NCI-H82 treated with DMSO at 0.1 percent for 48 hours (cell line): ENCODE results near the gene SV2B.
"Not testable (repeated sequence)": the region's sequence is repeated elsewhere in the genome, so short reads cannot be mapped to it uniquely, and the experiment has no call there.

ENCODE experiments used
- DNase-seq: peaks from one replicate; lab custom pipeline; 2025; ENCODE audit not compliant: unreplicated experiment; lab: John Stamatoyannopoulos, UW

SV2B gene

DNA sequence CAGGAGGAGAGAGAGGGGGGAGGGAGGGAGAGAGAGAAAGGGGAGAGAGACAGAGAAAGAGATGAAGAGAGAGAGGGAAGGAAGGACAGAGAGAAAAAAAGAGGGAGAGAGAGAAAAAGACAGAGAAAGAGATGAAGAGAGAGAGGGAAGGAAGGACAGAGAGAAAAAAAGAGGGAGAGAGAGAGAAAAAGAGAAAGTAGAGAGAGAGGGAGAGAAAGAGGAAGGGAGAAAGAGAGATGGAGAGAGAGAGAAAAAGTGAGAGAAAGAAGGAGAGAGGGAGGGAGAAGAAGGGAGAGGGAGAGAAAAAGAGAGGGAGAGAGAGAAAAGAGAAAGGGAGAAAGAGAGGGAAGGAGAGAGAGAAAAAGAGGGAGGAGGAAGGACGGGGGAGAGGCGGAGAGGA is 204.2 kb downstream of the SV2B start:
- DNase-seq, result no peak

DNA sequence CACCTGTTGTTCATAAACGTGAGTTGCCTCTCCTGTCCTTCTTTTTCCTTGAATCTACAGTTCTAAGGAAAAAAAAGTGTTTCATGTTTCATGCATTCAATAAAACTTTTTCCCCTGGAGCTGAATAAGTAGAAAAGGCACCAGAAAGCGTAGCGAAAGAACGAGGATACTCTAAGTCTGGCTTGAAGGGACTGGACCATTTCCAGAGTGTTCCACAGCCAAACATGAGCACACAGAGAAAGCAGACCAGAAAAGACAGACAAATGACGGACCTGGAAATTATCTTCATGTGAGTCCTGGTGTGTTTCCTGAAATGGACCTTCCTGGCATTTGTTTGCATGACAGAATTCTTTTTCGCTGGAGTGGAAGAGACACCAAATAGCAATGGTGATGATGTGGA is 204.7 kb downstream of the SV2B start:
- DNase-seq, result no peak

DNA sequence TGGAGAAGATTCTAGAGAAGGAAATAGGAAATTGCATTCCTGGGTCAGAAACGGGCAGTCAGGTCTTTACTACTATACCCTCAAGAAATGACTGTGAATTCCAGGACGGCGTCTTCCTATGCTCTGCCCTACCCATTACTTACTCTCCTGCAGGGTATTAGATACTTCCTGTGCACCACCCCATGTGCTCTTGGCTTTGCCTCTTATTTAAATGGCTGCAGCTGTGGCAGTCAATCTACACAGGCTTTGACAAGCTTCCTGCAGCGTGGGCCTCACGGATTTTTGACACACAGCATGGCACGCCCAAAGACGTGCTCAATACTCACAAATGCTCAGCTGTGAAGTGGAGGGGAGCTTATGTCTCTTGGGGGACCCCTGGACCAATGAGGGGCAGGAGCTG is 206.1 kb downstream of the SV2B start:
- DNase-seq, result no peak

DNA sequence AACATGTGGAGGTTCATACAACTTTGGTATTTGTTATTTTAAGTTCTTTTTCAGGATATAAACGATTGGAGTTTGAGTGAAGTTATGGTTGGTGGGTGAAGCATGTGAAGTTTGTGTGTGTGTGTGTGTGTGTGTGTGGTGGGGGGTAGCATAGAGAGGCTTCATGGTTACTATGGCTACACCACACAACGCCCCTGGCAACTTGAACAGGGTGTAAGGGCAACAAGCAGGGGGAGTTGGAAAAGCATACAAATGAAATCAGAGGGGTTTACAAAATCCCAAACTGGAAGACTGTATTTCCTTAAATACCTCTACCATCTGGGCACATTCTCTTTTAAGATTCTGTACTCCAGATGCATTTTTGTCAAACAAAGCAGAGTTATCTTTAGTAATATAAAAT is 207.5 kb downstream of the SV2B start:
- DNase-seq, result no peak

DNA sequence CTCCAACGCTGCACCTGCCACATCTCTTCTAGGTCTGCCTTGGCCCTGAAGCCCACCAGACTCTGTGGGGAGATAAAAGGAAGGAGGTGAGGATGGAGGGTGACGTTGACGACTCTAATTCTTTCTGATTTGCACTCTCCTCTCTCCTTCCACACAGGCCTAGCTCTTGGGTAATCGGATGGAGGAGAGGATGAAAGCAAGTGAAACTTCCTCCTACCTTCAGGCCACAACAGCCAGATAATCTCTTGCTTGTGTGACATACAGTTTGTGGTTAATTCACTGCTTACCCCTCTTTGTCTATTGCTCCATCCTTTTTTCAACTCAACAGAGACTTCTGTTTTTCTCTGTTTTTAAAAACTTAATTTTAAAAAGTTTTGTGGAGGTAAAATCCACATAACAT is 208.1 kb downstream of the SV2B start:
- no peak for DNase-seq

DNA sequence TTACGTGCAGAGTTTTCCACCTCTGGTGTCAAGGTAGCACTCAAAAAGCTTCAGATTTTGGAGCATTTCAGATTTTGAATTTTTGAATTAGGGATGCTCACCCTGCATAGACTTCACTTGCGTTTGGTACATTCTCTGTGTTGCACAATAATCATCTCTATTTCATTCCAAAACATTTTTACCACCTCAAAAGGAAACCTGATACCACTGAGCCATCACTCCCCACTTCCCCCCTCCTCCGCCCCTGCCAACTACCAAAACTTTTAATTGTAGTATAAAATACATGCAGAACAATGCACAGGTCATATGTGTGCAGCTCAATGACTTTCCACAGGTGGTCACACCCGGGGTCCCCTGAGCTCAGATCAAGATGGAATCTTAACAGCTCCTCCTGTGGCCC is 208.8 kb downstream of the SV2B start:
- no peak for DNase-seq

DNA sequence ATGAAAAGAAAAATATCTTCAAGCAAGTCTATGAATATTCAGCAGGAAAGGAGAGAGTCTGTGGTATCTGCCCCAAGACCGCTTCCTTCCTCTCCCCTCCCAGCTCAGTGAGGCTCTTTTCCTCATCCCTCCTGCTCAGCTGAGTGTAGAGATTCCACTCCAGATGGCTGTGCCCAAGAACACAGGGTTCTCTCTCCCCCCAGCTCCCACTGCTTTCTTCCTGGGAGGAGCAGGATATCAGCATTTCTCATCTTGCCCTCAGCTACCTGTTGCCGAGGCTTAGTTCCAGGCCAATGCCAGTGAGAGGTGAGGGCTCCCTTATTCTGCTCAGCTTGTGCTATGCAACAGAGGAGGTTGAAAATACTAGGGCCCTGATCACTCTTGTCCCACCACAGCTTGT is 211.9 kb downstream of the SV2B start:
- no peak for DNase-seq

DNA sequence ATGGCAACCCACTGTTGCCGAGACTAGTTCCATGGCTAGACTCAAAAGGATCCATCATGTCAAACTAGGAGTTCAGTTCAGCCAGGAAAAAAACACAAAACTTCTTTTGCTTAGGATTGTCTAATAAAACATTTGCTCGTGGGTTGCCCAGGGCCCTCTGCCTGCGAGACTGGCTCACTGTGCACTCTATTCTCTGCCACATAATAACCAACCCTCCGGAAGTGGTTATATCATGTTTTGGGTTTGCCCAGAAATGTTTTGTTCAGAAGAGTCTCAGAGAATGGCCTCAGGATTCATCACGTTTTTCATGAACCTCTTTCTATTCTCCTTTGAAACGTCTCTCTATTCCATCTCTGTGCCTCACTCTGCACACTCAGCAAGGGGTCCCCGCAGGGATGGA is 216.1 kb downstream of the SV2B start:
- no peak for DNase-seq

DNA sequence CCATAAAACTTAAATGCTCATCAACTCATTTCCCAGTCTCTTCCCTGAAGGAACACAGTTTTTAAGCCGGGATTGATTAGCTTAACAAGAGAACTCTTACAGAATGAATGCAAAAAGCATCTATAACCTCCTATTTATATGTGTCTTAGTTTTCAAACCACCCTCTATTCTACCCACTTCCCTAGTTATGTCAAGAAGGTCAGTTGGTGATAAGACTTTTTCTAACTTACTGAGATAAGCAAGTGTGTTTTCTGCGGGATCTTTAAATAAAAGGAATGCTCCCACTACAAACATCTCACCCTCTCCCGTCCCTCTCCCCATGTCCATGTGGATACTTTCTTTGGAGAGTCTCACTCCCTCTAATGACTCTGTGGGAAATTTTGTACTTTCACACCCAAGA is 218.5 kb downstream of the SV2B start:
- no peak for DNase-seq

DNA sequence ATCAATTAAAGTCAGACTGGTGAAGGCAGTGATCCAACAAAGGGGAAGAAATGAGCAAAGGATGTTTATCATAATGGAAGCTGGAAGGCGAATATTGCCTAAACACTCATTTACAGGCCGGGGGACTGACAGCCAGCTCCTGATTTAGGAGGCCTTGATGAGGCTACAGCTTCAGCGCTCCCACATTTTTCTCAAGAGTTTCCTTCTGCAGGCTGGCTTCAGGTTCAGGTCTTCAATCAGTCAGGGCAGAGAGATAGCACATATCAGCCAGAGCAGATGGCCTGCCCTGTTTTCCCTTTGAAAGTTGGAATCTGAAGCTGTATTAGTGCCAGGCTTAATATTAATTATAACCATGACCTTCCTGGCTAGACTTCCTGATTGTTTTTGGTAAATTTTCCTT is 218.9 kb downstream of the SV2B start:
- no peak for DNase-seq

DNA sequence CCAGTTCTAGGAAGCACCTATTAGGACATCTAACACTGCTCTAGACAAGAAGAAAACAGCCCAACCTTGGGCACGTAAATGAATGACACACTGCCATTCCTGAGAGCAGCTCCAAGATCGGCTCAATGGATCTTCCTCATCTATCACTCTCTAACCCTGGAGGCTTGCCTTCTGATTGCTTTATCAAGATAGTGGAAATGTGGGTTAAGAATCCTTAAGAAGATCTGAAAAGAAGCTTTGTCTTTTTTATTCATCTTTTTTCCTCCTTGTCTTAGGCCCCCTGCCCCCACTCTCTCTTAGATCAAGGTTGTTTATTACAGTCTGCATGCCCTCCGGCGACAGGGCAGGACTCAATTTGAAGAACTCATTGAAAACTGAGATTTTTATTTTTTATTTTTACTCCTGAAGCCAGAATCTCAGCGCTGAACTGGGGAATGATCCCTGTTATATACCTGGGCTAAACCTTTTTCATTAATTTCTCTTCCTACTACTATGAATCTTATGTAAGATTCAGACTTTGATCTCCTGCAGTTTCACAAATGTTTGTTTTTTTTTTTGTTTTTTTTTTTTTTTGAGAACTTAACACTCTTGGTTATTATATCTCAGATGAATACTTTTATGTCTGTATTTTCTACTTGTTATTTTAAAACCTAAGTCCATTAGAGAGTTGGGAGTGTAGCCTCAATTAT is 219.5 kb downstream of the SV2B start:
- no peak for DNase-seq

DNA sequence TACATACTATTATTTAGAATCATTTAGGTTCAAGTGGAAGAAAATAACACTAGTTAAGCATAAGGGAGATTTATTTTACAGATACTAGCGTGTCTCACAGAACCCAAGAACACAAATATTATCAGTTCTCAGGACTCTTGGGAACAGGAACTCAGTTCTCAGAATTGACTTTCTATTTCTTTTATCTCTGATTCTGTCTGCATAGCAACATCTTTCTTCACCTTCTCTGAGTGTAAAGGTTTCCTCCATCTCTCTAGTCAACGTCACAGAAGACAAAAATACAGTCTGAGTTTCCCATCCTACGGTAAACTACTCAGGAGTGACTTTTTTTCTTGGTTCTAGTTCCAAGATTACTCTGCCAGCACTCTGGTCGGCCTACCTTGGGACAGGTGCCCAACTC is 220.0 kb downstream of the SV2B start:
- DNase-seq, result no peak

DNA sequence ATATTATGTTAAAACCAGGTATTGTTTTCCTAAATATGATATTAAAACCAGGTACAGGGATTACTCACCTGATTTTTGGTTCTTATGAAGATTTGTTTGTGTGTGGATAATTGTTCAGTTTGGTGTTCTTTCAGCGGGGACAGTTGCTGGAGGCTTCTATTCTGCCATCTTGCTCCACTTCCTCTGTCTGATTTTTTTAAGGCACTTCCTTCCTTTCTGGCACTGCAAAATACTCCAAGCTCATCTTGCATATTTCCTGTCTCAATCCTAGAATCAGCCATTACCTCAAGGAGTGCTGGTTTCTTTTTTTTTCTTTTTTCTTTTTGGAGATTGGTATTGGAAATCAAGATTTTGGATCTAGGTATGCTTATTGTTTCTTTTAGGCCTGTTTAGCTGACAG is 229.9 kb downstream of the SV2B start:
- no peak for DNase-seq

DNA sequence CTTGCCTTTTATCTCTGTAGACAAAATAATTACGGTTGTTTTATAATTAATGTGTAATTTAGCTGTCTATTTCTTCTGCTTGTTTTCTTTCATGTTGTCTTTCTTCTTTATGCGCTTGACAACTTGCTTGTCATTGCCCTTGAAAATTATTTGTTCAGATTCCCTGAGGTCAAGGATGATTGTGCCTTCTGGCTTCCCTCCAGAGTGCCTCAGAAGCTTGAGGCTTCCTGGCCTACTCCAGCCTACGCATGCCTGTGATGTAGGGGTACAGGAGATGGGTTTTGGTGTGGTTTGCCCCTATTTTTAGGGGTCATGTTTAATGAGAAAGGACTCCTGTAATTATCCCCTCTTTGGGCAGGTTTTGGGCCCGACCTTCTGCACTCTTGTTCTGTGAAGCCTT is 231.5 kb downstream of the SV2B start:
- DNase-seq, result no peak

DNA sequence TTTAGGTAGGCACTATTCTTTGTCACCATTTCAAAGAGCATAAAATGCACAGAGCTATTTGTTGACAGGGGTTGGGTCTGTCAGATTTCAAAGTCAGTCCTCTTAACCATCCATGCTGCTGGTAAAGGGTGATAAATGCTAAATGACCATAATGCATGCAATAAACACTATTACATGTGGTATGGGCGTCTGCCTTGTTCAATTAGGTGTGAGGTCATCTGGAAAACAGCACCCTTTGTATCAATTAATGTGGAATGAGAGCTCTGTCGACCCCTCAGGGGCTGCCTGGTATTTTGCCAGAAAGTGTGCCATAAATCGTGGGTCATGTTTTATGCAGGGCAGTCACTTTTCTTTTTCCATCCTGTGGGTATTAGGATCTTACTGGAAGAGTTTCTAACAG is 235.6 kb downstream of the SV2B start:
- no peak for DNase-seq

DNA sequence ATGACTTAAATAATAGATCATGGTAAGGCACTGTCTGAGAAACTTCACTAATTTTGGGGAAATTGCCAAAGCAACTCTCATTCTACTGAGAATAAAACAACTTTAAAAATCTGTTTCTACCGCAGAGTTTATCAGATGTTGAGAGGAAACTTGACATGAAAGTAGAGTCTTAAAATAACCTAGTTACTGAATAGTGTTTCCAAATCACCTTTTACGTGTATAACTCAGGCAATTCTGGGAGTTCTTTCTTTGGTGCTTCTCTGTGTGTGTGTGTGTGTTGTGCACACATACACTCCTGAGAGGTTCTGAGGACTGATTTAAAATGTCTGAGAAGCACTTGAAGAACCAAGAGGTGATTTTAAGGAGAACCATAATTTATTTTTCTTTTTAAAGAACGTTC is 236.6 kb downstream of the SV2B start:
- DNase-seq, result no peak

DNA sequence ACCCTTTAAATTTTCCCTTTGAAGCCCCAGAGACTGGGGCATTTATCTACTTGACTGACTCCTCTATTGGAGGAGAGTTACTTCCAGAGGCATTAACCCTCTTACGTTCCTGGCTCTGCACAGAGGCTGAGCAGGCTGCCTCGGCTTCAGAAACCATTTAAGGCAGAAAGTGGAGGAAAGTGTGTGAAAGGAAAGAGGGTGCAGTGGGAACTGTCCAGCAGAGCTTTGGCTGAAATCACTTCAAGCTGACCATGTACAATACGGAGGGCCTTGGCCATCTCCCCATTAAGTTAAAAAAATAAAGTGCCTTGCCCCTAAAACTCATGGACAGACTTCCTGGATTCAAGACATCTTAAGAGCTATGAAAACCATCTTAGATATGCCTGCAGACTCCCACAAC is 238.7 kb downstream of the SV2B start:
- DNase-seq, result no peak

DNA sequence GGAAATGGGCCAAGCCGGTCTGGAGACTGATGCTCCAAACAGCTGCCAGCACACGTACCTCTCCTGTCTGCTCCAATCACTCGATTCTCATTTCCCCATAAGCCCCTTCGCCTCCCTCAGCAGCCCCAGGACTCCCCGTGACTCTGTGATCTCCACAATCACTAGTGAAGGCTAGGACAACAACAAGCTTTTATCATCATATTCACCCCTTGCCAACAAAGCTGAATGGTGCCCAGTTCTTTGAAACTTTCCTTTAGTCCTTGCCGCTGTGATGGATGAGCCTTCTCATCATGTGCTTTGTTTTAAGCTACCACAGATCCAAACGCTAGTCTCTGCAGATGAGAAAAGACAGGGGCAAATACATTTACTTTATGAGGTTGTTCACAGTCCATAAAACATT is 242.0 kb downstream of the SV2B start:
- DNase-seq, result no peak

DNA sequence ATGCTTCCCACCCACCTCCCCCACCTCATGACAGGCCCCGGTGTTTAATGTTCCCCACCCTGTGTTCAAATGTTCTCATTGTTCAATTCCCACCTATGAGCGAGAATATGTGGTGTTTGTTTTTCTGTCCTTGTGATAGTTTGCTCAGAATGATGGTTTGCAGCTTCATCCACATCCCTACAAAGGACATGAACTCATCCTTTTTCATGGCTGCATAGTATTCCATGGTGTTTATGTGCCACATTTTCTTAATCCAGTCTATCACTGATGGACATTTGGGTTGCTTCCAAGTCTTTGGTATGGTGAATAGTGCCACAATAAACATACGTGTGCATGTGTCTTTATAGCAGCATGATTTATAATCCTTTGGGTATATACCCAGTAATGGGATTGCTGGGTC is 244.9 kb downstream of the SV2B start:
- not testable (repeated sequence) for DNase-seq

DNA sequence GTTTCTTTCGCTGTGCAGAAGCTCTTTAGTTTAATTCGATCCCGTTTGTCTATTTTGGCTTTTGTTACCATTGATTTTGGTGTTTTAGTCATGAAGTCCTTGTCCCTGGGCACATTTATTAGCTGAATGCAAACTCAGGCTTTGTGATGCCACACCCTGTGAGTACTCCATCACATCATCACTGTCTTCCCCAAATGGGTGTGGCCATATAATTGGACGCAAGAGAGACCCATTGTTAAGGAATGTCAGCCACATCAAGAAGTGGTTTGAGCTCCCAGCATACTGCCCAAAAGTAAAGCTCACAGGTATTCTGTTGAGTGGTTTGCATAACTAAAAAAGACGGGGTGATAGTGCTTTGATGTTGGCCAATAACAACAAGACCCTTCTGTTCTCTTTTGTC is 245.7 kb downstream of the SV2B start:
- no peak for DNase-seq

DNA sequence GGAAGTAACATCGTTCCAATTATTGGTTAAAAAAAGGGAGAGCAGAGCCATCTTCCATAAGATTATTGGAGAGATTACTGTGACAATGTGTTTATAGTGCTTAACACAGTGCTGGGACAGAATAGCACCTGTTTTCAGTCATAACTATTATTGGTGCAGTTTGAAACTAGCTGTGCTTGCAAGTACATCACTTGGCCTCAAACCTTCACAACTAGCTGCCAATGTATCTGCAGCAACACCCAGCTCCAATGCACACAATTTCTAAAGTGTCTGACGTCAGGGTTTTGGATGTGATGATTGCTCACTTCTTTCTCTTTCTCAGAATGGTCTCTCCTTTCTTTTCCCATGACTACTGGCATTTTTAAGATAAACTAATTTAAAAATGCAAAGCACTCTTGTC is 246.2 kb downstream of the SV2B start:
- DNase-seq, result no peak

DNA sequence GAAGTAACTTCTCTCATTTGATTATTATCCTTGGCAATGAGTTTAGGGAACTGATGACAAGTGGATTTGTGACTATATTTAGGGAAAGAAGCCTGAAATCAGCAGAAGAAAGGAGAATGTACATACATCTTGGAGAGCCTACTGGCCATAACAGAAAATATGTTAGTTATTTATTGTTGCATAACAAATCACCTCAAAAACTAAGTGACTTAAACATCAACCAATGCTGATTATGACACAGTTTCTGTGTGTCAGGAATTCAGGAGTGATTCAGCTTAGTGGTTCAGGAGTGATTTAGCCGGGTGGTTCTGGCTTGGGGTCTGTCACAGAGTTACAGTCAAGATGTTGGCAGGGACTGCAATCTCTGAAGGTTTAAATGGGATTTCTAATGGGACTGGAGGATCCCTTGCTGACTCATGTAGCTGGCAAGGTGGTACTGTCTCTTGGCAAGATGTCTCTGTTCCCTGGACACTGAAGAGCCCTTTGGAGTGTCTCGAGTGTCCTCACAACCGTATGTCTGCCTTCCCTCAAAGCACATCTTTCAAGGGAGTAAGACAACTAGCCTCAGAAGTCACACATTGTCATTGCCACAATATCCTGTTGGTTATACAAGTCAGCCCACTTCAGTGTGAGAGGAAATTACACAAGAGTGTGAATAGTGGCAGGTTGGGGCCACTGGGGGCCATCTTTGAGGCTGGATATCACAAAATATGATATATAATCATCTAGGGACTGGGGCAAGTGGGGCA is 248.9 kb downstream of the SV2B start:
- DNase-seq, result no peak
